COLO668 (cell line): ENCODE measurements around the gene LAMC3.

Source experiments
- DNase-seq: peaks from one replicate; lab custom pipeline; 2025; ENCODE audit not compliant: unreplicated experiment; lab: John Stamatoyannopoulos, UW

LAMC3 gene

DNA sequence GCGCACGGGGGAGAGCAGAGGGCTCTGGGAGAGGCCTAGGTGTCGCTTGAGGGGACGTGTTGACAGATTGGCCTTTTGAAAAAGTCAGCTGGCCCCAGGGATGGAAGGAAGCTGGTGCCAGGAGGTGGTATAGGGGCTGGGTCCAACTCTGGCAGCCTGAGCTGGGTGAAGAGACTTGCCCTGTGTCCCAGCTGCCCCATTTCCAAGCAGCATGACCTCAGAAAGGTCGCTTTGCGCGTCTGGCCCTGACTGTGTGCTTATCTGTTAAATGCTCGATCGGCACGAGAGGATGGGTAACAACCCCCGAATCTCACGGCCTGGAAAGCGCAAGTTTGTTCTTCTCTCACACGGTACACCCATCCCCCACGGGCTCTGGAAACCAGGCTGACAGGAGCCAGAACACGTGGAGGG, 31.2 kb upstream of the LAMC3 start:
- no peak for DNase-seq

DNA sequence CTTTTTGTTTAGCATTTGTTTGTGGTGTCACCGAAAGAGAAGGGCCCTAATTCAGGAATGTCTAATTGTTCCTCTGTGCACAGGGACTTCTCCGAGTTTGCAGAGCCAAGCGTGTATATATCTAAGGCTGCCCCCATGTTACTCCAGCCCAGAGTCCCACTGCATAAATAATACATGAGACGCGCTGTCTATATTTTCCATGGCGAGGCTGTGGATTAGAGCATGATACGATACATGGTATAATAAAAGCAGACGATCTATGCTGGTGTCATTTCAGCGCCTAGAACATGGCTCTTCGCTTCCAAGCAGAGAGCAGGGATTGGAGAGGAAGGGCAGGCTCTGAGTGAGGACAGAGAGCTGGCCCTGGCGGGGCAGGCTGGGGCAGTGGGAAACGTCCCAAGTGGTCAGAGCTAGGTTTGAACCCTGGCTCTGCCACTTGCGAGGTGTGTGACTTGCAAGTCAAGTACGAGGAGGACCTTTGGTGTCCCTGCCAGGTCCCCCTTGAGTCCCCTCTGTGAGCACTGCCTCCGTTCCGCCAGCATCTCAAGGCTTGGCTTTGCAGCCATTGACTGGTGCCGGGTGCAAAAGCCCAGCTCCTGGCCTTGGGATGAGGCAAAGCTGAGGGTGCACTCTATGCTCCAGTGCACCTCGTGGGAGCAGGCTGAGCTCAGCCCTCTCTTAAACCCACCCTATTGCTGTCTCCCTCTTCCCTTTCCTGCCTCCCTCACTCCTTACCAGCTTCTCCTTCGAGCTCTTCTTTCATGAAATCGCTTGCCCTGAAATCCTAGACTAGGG, 29.2 kb upstream of the LAMC3 start:
- no peak for DNase-seq

DNA sequence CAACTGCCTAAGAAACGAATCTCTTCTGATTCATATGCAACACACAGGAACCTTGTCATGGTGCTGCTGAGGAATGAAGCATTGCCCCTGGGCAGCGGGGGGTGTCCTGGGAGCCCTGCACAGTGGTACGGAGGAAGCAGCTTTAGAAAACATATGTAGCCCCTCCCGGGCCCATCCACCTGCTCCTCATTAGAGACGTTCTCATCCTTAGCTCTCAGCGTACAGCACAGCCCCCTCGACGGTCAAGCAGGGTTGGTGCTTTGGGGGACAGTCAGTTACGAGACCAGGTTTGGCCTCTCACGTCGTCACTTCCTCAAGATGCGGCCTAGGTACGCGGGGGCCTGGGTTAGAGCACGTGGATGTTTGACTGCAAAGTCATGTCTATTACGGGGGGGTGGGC, 28.4 kb upstream of the LAMC3 start:
- no peak for DNase-seq

DNA sequence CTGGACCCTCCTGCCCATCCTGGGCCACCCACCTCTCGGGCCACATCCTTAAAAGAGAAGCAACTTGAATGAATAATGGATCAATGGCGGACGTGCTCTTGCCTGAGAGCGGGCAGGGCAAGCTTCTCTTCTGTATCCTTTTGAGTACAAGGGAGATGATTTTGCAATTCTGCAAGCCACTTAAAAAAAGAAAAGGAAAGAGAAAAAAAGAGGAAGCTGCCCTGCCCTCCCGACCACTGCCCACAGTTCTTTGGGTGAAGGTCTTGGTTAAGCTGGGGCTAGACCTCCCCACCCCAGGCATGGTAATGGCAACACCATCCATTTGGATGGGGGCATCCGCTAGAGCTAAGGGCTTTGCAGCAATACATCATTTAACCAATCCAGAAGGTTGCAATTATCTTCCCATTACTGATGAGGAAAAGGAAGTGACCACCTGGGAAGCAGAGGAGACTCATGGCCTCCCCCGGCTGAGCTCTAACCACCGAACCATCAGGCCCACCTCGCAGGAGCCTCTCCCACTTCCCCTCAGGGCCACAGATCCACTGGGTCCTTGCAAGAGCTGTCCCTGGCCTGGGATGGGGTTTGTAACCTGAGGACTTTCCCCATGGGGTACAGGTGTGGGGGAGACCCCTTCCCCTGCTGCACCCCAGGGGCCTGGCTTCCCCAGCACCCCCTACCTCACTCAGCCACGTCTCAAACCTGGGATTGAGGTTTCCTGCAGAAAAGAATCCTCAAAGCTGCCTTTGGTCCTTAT, 27.8 kb upstream of the LAMC3 start:
- no peak for DNase-seq

DNA sequence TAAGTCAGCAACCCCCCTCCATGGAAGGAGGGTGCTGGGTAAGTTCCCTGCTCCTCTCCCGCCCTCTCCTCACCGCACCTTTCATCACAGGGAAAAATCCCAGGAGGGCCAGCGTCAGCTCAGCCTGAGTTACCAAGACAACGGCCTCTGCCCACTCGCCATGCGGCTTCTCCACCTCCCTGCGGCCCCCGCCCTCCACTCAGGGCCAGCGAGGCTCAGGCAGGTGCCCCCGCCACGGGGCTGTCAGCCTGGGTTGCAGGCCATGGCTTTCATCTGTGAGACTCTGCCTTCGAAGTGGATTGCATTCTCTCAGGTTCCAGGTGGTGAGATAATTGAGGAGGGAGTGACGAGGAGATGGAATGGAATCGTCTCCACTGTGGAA, 27.2 kb upstream of the LAMC3 start:
- DNase-seq = no peak

DNA sequence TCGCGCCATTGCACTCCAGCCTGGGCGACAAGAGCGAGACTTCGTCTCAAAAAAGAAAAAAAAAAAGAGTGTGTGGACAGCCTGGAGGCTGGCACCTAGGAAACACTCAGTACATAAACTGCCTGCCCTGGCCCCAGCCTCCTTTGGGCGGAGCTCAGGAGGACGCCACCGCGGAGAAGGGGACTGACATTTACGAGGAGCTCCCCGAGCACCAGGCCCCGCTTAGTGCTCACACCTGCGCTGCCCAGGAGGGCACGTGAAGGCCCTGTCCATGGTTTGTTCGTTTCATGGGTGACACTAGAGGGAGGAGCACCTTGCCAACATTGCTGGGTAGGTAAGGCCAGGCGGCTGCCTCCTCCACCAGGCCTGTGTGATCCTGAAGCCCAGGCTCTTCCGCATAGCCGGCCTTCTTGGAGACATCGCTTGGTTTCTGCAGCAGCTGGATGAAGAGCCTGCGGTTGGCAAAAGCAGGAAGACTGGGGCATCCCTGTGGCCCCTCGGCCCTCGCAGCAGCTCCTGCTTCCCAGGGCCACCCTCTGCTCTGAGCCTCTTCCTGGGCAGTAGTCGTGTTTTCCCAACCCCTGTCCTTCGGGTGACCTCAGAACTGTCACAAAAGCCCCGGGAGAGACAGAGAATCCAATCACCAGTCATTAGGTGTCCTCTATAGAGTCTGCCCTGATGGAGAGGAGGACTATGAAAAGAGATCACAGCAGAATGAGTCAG, 26.2 kb upstream of the LAMC3 start:
- peak; percentile 36 for DNase-seq

DNA sequence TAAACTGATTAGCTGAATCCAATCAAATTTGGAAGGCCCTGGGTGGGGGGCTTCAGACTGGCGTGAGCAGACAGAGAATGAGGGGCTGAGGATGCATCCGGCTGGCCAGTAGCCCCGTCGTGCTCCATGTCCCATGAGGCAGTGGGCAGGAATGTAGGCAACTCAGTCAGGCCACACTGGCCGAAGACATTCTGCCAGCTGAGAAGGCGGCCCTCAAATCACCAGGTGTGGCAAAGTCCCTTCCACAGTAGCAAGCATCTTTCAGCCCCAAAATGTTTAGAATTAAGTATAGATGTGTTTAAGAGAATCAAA, 25.7 kb upstream of the LAMC3 start:
- DNase-seq = no peak

DNA sequence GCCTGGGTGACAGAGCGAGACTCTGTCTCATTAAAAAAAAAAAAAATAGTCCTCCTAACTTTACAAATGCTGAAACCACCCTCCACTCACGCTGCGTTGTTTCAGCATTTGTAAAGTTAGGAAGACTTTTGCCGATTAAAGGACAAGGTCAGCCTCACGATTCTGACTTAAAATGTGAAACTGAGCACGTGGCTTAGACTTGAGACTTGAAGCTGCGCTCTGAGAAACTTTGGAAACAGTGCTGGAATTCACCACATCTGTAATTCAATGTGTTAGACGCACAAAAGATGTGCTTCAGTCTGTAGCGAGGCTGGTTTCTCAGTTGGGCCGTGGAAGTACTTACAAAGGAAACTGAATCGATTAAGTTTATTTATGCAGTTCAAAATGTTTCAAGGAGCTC, 25.0 kb upstream of the LAMC3 start:
- DNase-seq = no peak

DNA sequence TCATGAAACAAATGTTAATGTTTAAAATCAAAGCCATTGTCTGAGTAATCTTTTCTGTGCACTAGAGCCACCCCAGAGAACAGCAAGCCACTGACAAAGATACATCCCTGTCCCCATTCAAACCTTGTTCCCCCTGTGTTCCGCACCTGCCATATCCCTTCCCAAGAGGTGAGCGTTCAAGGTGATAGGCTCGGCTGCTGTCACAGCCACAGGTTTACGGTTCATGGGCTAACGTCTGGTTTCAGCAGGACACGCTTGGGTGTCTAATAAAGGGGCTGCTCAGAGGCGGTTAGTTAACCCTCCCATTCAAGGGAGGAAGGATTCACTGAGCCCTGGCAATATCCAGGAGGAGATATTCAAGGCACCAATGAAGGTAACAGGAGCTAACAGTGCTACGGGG, 24.5 kb upstream of the LAMC3 start:
- no peak for DNase-seq

DNA sequence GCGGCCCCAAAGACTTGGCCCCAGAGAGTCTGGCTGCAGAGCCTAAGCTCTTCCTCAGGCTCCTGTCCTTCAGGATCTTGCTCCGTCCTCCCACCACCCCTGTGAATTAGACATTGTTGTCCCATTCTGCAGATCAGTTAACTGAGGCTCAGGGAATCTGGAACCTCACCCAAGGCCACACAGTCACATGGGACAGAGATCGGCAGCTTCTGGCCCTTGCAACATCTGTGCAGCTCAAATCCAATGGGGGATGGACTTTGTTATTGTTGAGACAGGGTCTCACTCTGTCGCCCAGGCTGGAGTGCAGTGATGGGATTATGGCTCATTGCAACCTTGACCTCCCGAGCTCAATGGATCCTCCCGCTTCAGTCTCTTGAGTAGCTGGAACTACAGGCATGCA, 23.9 kb upstream of the LAMC3 start:
- DNase-seq = no peak

DNA sequence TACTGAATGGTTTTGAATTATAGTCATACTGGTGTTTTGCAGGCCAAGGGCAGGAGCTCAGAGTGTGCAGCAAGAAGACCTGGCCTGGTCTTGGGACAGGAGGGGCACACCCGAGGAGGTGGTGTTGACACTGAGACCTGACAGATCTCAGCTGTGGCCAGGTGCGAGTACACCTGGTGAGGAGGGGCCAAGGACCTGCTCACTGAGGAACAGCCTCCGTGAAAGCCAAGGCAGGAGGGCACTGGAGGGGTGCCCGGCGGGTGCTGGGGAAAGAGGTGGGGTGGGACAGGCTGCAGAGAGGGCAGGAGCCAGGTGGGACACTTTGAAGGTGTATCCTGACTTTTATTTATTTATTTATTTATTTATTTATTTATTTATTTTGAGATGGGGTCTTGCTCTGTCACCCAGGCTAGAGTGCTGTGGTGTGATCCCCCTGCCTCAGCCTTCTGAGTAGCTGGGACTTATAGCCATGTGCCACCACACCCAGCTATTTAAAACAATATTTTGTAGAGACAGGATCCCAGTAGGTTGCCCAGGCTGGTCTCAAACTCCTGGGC, 23.3 kb upstream of the LAMC3 start:
- no peak for DNase-seq

DNA sequence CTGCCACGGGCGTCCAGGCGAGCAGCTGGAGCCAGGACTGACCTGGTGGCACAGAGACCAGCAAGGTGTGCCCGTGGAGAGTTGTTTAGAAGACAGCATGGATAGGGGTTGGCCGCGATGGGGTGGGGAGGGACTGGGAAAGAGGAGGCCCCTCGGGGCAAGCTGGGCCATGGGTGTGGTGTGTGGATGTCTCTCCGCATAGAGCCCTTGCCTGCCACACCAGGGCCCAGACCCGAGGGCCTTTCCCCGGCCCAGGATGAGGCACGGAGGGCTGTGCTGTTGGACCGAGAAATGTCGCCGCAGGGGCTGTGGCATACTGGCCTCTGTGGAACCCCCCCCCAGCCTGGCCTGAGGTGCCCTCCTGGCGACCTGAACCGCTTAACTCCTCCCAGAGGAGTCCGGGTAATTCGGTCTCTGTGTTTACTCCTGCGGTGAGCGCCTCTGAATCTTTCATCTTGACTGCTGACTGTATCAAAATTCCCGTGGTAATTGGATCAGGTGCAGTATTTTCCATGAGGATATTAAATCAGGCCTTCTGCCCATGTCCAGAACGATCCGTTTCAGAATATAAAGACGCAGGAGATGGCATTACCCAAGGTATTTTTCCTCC, 22.5 kb upstream of the LAMC3 start:
- no peak for DNase-seq

DNA sequence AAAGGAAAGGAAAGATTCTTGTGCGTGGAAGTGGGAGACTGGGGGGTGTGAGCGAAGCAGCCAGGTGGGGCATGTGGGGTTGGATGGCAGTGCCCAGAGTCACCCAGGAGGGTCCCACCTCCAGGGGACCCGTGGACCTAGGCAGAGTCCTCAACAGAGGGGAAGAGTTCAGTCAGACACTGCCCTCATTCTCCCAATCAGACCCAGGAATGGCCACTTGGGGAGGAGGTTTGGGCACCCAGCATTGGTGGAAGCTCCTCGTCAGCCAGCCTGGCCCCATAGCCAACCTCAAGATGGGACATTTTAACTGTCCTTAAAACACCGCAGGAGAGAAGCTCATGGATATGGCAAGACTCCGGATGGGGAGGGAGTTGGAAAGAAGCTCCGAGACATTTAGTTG, 21.9 kb upstream of the LAMC3 start:
- DNase-seq = no peak

DNA sequence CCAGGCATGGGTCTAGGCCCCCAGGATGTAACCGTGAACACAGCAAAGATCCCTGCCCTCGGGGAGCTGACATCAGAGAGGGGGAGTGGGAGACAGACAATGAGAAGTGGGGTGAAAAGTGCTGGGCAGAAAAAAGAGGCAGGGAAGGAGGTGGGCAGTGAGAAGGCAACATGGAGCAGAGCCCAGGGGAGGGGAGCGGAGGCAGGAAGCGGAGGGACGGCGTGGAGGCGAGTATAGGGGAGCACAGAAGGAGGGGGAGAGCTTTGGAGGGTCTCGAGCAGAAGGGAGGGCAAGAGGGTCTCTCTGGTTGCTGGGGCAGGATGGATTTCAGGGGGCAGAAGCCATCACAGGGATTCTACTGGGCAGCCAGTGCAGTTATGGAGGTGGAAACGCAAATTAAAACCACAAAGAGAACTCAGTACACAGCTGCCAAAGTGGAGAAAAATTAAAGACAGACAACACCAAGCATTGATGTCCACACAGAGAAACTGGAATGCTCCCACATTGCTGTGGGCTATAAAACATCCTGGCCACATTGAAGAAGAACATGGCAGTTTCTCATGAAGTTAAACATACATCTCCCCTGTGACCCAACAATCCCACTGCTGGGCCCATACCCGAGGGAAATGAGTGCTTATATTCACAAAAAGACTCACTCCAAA, 21.1 kb upstream of the LAMC3 start:
- no peak for DNase-seq

DNA sequence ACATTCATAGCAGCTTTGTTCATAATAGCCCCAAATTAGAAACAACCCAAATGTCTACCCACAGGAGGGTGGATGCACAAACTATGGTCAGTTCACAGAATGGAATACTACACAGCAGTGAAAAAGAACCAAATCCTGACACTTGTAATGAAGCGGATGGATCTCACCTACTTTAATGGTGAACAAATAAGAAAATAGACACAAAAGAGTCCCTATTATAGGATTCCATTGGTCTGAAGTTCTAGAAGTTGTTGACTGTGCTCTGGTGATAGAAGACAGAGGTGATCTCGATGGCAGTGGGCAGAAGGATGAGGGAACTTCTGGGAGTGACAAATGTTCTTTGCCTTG, 20.6 kb upstream of the LAMC3 start:
- no peak for DNase-seq

DNA sequence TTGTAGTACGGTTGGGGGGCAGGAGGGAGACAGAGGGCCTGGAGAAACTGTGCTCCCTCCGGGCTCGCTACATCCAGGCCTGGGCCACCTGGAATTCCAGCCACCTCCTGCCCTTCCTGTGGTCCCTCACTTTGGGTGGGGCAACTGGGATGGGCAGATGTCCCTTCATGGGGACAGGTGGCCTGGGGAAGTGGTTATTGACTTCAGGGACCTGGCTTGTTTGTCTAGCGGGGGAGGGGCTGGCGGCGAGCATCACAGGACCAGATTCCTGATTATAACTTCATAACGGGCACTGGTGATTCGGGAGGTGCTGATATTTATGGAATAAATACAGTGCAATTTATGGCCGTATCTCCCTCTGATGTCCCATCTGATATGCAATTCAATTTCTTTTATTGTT, 20.1 kb upstream of the LAMC3 start:
- DNase-seq = peak; percentile 66

DNA sequence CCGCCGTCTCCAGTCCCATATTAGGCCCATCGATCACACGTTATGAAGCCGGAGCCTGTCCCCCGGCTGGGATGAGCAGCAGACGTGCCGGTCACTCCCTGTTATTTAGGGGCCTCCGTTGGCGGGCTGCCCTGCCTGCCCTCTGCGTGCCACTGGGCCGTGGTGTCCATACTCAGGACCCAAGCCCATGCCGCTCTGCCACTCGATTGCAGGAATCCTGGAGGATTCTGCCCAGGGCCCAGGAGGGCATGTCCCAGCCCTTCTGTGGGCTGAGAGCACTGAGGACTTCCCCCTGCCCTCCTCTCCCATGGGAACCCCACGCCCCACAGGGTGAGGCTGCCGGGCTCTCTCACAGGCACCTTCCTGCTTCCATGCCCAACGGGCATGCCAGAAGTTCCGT, 19.6 kb upstream of the LAMC3 start:
- no peak for DNase-seq

DNA sequence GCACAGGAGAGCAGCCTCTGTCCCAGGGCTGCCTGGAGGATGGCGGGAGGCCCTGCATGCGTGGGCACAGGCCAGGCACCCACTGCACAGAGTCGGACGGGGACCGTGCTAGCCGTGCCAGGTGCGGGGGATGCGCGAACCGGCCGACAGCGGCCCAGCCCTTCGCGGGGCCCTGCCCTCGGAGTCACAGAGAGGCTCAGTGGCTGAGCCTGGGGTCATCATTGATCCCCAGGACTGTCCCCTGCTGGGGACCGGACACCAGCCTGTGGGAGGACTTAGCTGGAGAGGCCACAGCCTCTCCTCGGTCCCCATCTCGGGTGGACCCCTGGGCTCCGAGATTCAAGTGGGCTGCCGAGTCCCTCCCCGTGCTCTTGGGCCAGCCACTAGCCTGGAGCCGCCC, 19.1 kb upstream of the LAMC3 start:
- no peak for DNase-seq

DNA sequence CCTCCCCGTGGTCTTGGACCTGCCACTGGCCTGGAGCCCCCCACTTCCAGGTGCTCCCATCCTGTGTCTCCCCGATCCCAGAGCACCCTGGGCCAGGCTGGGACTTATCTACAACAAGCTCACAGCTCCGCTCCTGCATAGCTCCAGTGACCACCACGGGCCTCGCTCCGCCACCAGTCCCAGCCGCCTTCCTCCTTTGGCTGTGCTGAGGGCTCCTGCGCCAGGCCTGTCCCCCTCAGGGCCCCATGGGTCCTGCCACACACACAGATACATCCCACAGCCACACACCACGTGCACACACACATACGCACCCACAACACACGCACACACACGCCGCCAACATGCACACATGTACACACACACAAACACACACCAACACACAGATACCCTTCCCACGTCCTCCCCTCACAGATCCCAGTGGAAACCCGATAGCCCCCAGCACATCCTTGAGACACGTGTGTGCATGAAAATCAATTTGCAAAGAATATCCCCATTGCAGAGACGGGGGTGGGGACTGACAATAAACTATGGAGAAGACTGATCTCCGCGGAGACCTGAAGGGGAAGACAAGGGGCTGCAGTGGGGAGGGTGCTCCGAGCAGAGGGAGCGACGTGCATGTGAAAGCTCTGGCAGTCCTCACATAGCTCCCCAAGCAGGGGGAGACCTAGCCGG, 18.5 kb upstream of the LAMC3 start:
- DNase-seq = no peak

DNA sequence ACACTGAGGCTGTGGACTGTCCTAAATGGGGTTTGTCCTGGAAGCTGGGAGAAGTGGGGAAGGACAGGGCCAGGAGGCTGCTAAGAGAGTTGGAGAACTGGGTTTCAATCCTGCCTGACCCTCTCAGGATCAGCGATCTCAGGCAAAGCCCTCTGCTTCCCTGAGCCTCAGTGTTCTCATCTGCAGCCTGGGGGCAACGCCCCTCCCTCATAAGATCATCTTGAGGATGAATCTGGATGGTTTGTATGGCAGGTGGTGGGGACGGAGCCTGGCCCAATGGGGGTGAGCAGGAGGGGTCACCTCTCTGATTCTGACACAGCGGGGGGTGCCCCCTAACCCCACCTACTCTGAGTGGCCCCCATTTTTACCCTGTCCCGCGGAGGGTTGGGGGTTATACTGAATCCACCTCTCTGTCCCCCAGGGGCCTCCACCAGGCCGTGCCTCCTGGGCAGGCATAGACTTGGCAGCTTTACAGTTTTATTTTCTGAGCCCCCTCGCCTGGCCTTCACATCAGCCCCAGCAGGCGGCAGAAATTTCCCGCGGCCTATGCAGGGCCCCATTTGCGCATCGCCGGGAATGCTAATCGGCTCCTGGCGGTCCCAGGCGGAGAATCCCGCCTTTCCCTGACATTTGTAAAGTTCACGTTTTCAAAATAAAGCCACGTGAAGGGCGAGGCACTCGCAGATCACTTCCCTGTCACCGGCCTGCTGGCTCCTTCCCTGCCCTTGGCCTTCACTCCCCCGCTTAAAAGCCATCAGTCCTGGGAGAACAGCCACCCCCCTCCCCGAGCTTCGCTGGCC, 17.8 kb upstream of the LAMC3 start:
- DNase-seq = no peak
